ENCODE data around the gene INPP4B.

Gene INPP4B

DNA sequence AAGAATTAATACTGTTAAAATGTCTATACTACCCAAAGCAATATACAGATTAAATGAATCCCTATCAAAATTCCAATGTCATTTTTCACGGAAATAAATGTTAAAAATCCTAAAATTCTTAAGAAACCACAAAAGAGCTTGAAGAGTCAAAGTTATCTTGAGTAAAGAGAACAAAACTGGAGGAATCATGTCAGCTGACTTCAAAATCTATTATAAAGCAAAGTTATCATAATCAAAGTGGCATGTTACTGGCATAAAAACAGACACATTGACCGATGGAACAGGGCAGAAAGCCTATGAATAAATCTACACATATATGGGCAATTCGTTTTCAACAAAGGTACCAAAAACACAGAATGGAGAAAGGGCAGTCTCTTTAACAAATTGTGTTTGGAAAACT is 579.0 kb downstream of the INPP4B start:
- no peak for DNase-seq

- DNase-seq, result no peak
These were observed 580.2 kb downstream of the INPP4B start for GRCh38 chr4:142265946-142266345.

DNA sequence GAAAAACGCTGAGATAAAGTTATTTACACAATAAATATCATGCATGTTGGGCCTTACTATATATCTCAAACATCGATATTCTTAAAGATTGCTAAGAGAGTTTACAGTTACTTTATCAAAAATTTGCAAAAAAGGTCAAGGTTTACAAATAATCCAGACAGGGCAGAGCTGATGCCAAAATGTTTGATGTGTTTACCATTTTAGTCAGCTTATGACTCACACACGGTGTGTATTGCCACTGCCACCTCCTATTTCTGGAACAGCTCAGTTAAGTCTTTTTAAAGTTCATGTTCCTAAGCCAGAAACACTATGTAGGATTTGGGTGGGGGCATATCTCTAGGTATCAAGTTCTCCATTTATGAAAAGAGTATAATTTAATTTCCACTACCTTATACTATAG is 580.6 kb downstream of the INPP4B start:
- DNase-seq, result no peak

DNA sequence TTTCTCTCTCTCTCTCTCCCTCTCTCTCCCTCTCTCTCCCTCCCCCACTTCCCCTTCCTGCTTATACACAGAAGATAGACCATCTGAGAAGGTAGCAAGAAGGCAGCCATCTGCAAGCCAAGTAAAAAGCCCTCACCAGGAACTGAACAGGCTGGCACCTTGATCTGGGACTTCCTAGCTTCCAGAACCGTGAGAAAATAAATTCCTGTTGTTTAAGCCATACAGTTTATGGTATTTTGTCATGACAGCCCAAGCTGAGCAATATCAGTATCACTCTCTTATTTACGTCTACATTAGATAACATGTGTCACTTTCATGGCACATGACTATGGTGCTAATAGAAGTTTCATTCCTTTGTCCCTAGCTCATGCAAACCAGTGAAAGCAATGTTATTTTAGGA is 581.1 kb downstream of the INPP4B start:
- DNase-seq, result no peak

GRCh38 chr4:142262956-142263355 is 583.1 kb downstream of the INPP4B start:
- no peak for DNase-seq

- no peak for DNase-seq
These were observed 597.2 kb downstream of the INPP4B start for GRCh38 chr4:142248946-142249345.

- no peak for DNase-seq
These were observed 602.8 kb downstream of the INPP4B start for GRCh38 chr4:142243255-142243654.

DNA sequence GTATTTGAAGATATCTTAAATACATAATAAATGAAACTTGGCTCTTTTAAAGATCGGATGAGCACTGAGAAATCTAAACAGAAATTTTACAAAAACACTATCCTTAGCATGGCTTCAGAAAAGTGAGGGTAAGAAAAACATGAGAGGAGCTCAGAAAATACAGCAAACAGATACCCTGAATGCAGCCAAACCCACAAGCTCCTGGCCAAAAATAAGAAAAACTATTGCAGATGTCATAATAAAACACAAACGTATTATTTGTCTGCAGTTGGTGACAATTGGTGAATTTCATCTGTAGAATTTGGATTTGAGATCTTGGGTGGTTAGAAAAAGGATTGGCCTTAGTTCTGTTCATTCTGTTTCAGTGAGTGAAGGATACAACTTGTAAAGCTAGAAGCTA is 603.9 kb downstream of the INPP4B start:
- no peak for DNase-seq

GRCh38 chr4:142238589-142238988 is 607.5 kb downstream of the INPP4B start:
- DNase-seq, result no peak

DNA sequence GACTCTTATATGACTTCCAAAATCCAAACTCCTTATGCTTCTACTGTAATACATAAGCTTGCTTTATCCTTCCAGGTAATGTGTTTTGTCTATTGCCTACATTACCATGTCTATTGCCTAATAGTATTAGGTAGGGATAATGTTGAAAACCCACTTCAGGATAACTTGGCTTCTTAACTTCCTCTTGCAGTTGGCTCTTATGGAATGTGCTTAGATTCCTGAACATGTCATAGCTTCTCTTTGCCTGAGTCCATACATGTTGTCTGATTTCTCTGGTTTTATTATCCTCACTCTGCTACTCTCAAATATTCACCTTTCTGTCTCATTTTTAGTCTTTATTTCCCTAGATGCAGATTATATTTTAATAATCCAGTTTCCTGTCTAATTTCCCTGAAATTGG is 609.8 kb downstream of the INPP4B start:
- no peak for DNase-seq

DNA sequence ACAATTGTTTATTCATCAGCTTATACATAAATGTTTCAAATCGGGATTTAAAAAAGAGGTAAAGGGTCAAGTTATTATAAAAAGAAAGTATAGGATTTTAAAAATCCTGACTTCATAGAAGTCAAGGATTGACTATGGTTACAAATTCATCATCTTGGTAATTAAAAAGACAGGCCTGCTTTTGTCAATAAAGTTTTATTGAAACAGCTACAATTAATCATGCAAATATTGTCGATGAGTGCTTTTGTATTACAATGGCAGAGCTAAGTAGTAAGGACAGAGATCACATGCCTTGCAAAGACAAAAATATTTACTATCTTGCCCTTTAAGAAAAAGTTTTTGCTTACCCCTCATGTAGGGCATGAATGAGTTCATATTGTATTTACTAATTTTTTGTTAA is 614.3 kb downstream of the INPP4B start:
- DNase-seq, result no peak

GRCh38 chr4:142230991-142231390 is 615.1 kb downstream of the INPP4B start:
- DNase-seq, result no peak

DNA sequence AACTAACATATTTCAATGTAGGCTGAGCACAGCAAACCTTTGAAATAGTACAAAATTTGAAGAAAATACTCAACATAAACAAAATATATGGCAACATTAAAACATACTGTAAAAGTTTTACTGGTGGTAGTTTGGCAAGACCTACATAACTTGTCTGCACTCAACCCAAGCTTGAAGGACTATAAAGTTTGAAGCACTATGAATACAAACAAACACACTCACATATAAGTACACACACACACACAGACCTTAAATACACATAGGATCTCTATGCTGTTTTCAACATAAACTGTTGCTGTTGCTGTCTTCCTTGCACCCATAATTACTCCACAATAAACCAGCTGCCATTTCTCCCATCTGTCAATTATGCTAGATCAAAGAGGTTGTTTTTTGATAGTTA is 620.1 kb downstream of the INPP4B start:
- no peak for DNase-seq

- no peak for DNase-seq
These were observed 624.0 kb downstream of the INPP4B start for GRCh38 chr4:142222127-142222526.

DNA sequence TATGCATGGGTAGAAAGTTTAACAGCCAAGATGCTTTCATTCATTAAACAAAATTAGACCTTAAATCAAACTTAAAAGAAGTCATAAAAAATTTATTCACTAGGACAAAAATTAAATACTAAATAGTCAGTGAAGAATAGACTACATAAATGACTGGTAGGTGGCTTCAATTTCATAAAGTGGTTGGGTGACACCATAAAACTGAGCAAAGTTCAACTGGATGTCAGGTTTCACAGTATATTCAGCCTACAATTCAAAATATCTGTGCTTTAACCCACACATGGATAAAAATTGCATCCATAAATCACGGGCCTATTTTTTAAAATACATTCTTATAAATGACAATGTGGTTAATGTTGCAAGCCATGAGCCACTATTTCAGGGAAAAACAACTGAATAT is 627.4 kb downstream of the INPP4B start:
- DNase-seq, result no peak

DNA sequence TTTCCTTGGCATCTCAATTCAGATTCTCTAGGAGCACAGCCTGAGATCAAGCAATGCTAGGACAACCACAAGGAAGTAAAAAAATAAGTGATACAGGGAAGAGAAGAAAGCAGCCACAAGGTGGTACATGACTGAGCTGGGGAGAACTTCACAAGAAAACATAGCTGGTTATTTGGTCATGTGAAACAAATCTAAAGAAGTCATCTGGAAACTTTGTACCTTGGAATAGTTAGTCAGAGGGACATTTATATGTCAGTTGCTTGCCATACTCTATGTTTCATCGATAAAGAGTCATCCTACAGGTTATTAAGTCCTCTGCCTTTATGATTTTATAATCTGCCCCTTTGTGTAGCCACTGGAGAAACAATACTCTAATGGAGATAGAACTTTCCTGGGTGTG is 634.7 kb downstream of the INPP4B start:
- no peak for DNase-seq

DNA sequence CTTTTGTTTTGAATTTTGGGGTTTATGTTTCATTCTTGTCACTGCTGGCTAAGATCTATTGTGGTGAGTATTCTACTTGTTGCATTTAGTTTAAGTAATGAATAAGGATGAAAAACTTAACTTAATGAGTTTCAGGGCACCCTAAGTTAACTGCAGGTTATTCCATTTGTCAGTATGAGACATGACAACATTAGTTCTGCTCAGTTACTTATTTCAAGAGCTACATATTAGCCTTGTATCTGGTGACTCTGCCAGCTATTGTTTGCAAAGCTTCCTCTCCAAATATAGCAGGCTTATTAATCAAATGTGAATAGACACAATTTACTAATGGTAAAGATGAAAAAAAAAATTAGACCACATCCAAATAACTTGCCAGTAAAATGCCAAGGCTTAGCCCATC is 642.6 kb downstream of the INPP4B start:
- DNase-seq, result no peak

DNA sequence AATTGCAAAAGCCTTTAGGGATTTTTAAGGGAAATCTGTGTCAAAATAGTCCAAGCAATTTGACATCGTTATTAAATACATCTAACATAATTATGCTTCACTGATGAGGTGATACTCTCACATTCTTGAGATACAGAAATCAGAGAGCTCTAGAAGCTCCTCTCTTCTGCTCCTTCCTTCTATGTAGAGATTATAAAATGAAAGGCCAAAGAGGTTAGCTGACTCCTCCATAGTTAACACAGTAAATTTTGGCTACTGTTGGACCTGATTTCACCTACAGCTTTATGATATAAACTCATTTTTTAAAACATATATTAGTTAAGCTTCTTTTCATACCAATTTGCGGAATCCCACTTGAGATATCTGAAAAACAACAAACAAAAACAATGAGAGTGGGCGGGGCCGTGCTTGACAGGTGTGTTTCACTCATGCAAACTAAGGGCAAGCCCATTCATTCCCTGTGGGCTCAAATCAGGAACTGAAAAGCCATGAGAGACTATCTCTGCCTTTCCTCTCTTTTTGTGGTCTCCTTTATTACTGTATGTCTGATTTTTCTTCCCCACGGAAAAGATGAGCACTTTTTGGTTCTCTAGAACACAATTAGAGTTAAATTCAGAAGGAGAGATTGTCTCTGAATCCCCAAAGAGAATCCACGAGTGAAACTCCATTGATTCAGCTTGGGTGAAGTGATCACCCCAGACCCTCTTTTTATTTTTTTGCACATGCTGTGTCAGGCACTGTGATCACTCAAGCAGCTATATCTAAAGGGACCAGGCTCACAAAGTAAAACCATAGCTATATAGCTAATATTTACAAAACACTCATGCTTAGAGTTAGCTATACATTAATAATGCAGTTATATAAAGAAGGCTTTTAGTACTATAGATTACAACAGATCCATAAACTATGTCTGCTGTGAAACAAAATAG is 643.4 kb downstream of the INPP4B start:
- DNase-seq, result no peak

DNA sequence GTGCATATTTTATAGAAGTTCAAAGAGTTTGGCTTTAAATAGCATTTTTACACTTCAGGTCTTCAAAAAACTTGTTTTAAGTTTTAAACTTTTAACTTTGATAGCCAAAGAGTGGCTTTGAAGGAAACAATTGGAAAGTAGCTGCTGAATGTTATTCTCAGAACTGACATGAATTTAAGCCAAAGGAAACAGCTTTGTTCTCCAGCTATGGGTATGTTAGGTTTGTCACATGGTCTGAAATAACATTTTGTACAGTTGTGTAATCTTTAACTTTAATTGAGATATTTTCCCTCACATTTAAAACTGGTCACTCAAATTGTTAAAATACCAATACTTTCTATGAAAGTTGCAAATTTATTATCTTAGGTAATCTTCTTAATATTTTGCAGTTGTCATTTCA is 645.1 kb downstream of the INPP4B start:
- DNase-seq, result no peak

DNA sequence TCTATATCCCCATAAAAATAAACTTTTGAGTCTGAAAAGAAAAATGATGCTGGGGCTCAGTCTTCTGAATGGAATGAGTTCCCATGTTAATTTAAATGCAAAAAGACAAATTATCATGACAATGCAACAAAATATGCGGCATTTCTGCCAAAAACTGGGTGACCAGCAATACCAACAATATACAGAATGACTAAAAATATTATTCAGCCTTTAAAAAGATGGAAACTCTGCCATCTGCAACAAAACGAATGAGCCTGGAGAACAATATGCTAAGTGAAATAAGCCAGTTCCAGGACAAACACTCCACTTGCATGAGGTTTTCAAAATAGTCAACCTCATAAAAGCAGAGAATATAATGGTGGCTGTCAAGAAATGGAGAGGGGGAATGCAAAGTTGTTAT is 651.2 kb downstream of the INPP4B start:
- DNase-seq, result no peak

DNA sequence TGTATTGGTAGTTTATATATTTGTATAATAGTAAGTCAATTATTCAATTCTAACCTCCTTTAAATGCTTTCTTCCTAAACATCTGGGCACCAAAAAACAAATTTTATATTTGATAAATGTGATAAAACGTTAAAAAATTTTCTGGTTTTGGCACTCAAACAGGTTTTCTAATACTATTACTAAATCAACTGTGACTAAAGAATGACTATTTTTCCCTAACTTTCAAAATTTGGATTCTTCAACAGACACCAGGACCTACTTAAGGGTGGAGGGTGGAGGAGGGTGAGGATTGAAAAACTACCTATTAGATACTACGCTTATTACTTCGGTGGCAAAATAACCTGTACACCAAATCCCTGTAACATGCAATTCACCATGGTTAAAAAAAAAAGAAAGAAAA is 654.2 kb downstream of the INPP4B start:
- no peak for DNase-seq

GRCh38 chr4:142181021-142181420 is 665.1 kb downstream of the INPP4B start:
- DNase-seq, result no peak

GRCh38 chr4:142169216-142169615 is 676.9 kb downstream of the INPP4B start:
- DNase-seq, result no peak

DNA sequence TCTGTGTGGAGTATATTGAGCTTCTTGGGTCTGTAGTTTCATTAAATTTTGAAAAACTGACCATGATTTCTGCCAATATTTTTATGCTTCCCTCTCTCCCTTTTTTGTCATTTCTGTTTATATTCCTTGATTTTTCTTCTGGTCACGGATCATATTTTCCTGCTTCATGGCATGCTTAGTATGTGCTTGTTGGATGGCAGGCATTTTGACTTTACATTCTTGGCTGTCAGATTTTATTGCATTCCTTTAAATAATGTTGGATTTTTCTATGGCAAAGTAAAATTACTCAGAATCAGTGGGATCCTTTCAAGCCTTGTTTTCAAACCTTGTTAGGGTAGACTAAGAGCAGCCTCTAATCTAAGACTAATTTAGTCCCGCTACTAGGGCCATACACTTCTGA is 677.9 kb downstream of the INPP4B start:
- DNase-seq, result no peak

Measured in activated CD4-positive, alpha-beta T cell treated with anti-CD3 and anti-CD28 coated beads for 1 hour (primary cell).